HG03175 (cell line): ENCODE measurements around the gene CES5A.
A peak's percentile ranks its signal among the peaks of the same experiment; 100 is the strongest.
"Not testable (repeated sequence)": the region's sequence is repeated elsewhere in the genome, so short reads cannot be mapped to it uniquely, and the experiment has no call there.

Experiments
- ATAC-seq: cut with Tn5 transposase; IDR thresholded peaks from one replicate; pipeline ENCODE4 v1.9.1; 2021; ENCODE audit warnings: mild to moderate bottlenecking, moderate library complexity; ENCODE audit not compliant: unreplicated experiment

Gene CES5A

GRCh38 chr16:55888546-55888945 lies 13.4 kb upstream of the CES5A start:
- no peak for ATAC-seq

DNA sequence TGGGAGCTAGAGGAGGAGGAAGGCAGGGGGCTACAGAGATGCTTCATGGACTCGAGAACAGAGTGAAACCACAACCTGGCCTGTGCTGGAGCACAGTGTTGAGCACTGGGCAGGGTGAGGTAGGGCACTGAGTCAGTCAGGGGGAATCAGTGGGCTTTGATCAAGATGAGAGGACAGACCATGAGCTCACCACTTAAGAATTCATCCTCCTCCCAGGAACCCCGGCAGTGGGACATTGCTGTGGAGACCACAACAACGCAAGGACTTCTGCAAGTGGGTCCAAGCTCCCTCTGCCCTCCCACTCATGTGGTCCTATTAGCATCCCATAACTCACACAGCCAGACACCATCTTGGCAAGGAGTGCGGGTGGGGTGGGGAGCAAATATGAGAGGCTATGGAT lies 1.7 kb upstream of the CES5A start:
- ATAC-seq = no peak

- no peak for ATAC-seq
Observed at GRCh38 chr16:55873122-55873521, 2.1 kb downstream of the CES5A start.

- no peak for ATAC-seq
Observed at GRCh38 chr16:55872130-55872529, 3.0 kb downstream of the CES5A start.

GRCh38 chr16:55871411-55872038 lies 3.6 kb downstream of the CES5A start:
- no peak for ATAC-seq

DNA sequence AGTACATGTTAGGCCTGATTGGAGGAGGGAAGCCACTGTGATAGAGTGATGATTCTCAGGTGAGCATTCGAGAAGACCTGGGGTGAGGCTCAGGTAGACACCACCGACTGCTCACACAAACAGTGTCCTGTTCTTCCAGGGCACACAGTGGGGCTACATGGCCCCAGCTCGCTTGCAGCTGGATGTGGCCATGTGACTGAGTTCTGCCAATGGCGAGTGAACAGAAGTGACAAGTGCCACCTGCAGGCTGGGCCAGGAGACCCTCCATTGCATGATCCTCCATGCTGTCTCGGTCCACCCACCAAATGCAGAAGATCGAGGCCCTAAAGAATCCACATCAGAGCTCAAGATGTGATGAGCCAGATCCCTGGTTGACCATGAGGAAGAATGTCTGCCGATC lies 6.2 kb downstream of the CES5A start:
- ATAC-seq = no peak

- ATAC-seq = no peak
Observed at GRCh38 chr16:55868137-55868536, 7.0 kb downstream of the CES5A start.

DNA sequence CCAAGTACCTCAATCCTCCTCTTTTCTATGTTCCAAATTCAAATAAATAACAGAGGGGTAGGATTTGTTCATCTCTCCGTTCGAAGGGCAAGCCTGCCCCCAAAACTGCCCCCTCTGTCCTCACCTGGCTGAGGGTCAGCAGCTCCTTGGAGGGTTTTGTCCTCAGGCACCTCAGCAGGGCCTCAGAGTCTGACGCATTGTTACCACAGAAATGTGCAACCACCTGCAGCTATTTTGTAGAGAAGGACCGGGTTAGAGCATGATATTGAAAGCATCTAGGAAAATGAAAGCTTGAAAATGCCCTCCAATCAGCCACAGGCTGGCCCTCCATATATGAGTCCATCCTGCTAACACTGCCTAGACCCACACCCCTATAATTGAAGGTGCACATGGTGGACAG lies 13.9 kb downstream of the CES5A start:
- no peak for ATAC-seq

DNA sequence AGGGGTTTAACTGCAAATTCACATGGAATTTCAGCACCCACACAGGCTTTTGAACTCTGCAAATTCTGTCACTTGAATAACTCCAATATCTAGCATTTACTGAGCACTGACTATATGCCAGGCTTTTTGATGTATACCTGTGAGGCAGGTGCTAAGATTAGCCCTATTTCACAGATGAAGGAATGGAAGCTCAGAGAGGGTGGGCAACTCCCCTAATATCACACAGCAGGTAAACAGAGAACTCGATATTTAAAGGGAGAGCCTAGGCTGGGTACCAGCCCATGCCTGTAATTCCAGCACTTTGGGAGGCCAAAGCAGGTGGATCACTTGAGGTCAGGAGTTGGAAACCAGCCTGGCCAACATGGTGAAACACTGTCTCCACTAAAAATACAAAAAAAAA lies 17.5 kb downstream of the CES5A start:
- not testable (repeated sequence) for ATAC-seq

- no peak for ATAC-seq
Observed at GRCh38 chr16:55856950-55857349, 18.2 kb downstream of the CES5A start.

DNA sequence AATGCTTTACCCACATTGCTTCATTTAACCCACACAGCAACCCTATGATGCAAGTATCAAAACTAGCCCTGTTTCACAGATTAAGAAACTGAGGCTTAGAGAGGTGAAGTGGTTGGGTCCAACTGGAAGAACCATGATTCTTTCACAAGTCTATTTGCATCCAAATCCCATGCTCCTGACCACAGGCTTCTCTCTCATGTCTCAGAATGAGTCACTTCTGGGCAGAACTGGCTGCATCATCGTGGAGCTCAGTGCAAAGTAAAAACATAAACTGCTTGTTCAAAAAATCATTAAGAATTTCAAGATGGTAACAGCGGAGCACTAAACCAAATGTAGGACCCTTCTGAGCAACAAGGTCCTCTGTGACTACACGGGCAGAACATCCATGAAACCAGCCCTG lies 22.1 kb downstream of the CES5A start:
- no peak for ATAC-seq

DNA sequence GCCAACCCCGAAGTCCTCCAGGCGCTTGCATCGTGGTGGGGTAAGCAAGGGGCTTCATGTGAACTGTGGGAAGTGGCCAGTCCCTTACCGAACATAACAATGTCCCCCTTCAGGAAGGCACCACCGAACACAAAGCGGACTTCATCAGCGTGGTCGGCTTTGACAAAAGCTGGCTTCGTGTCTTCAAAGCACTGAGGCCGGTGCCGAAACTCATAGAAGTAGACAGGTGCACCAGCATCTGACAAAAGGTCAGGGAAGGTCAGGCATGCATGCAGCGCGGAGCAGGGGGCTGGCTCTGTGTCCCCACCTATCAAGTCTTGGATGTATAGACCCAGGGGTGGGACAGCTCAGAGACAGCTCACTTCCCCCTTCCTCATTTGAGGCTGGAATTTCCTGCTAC lies 25.6 kb downstream of the CES5A start:
- ATAC-seq = no peak

DNA sequence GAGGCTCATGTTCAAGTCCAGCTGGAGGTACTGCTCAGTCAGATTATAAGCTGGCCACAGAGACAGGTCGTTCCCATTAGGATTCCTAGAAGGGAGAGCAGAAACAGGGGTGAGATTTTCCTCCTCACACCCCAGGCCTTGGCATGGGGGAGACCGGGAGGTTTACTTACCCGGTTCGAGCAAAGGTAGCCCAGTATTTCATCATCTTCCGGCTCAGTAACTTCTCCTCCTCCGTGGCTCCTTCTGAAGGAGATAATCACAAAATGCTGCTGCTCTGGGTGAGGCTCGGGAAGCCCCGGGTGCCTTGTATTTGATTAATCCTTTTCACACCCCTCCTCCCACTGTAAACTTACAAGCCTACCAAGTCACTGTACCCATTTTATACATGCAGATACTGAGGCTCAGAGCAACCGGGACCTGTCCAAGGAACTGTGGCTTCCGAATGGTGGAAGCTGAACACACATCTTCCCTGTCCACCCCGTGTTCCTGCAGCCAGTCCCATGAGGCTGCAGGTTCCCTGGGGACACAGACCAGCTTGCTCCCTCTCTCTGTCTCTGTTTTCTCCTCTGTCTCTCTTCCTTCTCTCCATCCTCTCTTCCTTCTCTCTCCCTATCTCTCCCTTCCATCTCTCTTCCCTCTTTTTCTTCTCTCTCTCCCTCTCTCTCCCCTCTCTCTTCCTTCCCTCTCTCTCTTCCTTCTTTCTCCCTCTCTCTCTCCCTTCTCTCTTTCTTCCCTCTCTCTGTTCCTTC lies 28.4 kb downstream of the CES5A start:
- ATAC-seq = no peak

DNA sequence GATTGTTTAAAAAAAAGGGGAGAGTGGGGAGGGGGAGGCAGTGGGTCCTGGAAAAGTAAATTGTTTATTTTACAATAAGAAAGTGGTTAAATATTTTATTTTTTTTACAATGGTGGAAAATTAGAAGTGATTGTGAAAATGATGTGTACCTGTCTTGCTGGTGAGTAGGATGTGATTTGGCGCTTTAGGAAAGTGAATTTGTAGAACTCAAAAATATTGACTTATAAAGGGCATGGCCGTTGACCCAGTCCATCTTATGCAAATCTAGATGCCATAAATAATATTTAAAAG lies 32.1 kb downstream of the CES5A start:
- ATAC-seq = no peak

DNA sequence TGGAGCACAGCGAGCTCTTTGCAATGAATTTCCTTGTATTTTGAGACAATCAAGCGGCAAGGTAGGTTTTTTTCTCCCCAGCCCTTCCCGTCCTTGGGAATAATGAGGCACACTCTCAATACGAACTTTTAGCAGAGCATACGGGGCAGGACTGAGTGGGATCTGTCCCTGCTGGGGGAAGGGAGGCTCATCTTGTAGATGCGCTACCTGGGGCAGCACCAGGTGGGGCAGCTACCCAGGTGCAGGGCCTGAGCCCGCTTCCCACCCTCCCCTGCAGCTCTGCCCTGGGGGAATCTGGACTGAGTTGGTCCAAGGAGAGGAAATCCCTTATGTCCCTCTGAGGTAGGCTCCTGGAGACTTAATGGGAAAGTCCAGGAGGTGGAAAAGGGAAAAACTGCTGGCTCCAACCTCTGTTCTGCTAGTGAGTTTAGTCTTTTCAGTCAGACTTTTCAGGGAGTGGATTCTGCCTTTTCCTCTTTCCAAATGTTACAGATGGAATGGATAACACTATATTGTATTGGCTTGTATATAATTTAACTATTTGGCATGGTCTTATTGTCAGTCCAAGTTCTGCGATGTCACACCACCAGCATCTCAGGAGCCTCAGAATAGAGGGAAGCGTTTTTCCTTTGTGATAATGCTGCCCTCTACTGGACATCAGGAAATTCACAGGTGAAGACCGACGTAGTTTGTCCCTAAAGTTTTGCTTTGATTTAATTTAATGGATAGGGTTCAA lies 32.6 kb downstream of the CES5A start:
- ATAC-seq = peak; percentile 50

DNA sequence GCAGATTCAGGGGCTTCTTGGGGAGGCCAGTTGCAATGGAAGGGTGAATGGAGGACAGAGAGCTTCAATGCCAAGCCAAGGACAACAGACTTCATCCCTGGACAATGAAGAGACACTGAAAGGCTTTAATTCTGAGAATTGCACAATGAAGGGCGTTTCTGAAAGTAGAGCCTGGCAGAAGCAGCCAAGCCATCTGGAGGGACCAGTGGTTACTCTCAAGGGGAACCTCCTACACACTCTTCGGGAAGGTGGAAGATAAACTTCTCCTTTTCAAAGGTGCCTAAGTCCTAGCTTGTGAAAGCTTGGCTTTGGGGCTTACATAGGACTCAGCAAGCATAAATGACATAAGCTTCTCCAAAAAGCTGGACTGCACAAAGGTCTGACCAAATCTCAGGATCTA lies 36.1 kb downstream of the CES5A start:
- no peak for ATAC-seq

DNA sequence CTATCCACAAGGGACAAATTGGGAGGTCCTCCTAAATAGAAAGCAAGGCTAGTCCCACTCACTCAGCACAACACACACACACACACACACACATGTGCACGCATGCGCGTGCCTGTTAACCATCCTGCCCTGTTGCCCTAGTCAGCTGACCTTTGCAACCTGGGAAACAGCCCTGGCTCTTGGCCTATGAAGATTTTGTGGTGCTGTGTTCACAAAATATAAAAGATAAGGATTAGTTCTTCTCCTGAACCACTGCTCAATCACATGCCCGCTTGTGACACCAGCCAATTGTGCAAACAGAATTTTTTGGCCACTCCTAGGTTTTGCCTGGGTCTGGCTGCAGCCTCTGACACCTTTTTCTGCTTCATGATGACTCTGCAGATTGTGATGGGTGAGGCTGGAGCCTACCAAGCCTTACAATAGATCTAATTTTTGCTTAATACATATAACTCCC lies 39.0 kb downstream of the CES5A start:
- no peak for ATAC-seq

GRCh38 chr16:55835581-55835980 lies 39.6 kb downstream of the CES5A start:
- no peak for ATAC-seq

DNA sequence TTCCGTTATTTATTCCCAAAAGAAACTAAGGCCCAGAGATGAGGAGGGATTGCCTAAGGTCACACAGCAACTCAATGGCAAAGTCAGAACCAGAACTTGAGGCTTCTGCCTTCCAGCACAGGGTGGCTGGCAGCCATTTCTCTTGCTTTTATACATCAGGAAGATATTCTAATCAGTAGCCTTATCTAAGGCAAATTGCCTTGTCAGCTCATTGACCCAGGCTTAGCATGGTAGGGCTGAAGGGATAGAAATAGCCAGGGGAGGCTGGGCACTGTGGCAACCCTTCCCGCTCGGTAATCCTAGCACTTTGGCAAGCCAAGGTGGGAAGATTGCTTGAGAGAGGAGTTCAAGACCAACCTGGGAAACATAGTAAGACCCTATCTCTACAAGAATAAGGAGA lies 40.0 kb downstream of the CES5A start:
- not testable (repeated sequence) for ATAC-seq

DNA sequence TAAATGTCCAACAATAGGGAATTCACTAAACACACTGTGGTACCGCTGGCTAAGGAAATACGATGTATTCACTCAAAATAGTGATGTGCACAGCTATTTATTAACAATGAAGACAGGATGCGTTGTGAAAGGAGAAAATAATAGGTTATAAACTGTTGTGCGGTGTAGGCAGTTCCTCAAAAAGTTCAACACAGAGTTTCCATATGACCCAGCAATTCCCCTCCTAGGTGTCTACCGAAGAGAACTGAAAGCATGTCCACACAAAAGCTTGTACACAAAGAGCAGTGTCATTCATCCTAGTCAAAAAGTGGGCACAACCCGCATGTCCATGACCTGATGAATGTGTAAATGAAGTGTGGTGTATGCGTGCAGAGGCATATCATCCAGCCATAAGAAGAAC lies 41.1 kb downstream of the CES5A start:
- ATAC-seq = peak; percentile 86

DNA sequence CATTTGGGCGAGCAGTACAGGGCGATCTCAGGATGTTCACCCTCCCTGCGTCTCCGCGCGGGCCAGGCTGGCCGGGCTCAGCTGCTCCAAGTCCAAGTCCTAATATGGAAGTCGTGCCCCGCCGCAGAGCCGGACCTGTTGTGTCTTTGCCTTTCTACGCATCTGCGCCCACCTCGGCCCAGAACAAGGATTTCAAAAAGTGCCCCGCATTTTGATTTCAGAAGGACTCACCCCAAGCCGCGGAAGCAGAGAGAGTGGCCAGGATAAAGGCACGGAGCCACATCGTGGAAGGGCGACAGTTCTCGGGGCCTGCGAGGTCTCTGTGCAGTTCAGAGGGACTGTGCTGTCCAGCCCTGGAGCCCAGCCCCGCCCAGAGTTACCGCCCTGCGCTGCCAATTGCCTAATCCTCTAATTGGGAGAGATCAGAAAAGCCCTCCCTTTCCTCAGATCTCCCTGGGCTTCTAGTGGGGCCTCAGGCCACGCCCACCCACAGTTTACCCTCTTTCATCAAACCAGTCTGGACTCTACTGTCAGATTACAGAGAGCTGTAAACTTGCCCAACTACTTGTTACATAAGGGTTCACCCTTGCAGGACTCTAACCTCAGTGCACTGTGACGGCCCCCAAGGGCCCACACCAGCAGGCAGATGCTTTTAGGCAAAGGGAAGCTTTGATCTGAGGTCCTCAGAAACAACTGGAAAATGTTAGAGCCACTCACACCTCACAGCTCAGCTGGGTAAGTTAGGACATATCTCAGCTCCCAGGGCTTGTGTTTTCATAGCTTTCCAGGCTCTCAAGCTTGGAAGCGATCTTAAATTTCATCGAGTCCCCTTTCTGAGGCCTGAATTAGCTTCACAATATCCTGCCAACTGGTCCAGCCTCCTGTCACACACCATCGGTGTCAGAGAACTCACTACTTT lies 42.1 kb downstream of the CES5A start, which contains the start of gene CES1:
CES1 (minus strand) TSS at position 324 of the 919 bp plus-strand sequence; CDS start at position 283, 41 bp downstream.
- no peak for ATAC-seq
